Measurements from ENCODE around the gene SMG6.

DNA sequence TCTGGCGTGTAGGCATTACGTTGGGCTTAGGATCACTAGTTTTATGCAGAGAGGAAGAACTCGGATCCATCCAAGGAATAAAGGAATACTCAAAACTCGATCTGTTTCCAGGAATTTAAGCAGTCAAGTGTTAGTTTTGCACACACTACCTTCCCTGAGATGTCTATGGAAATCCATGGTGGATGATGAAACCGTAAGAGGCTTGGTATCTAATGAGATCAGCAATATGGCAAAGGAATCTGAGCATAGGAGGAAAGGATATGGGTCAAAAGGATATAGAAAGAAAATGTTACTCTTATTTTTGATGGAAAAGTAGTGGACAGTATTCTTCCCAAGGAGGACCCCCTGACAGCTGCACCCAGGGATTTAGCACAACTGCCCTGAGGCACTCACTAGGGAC is 59.6 kb downstream of the SMG6 start:
- TF ChIP-seq POLR2A (IDR thresholded peaks at IDR 0.05; ENCODE audit: low read length) (no peak), GATA1 (IDR thresholded peaks at IDR 0.05; ENCODE audit: low read depth, low read length) (no peak)

All from erythroblast (primary cell).